NCI-H146 (cell line): ENCODE results near the gene STK11.
"Not testable (repeated sequence)": the region's sequence is repeated elsewhere in the genome, so short reads cannot be mapped to it uniquely, and the experiment has no call there.

Source experiments
- DNase-seq: peaks from one replicate; lab custom pipeline; 2025; lab: John Stamatoyannopoulos, UW

The STK11 gene

DNA sequence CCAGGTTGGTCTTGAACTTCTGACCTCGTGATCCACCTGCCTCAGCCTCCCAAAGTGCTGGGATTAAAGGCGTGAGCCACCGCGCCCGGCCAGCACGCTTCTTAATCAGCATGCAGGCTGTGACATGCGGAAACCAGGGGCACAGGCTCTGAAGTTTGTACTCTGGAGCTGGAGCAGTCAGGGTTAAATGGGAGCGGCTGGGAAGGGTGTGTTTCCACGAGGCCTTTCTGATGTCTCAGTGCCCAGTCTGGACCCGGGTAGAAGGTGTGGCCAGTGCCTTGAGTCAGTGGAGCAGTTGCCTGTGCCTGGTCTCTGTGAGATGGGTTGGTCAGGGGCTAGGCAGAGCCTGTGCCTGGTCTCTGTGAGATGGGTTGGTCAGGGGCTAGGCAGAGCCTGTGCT, 3.3 kb downstream of the STK11 start:
- not testable (repeated sequence) for DNase-seq

DNA sequence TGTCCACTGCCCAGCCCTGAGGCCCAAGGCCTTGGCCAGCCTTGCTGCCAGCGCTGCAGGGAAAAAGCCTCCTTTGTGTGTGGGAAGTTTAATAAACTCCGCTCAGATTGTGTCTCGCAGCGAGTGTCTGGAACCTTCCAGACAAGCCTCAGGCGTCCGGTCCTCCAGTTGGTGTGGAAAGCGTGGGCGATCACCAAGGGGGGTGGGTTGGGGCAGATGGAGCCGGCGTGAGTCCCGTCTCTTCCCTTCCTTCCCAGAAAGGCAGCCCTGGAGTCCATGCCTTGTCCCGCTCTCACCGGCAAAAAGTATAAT, 4.6 kb downstream of the STK11 start:
- no peak for DNase-seq

DNA sequence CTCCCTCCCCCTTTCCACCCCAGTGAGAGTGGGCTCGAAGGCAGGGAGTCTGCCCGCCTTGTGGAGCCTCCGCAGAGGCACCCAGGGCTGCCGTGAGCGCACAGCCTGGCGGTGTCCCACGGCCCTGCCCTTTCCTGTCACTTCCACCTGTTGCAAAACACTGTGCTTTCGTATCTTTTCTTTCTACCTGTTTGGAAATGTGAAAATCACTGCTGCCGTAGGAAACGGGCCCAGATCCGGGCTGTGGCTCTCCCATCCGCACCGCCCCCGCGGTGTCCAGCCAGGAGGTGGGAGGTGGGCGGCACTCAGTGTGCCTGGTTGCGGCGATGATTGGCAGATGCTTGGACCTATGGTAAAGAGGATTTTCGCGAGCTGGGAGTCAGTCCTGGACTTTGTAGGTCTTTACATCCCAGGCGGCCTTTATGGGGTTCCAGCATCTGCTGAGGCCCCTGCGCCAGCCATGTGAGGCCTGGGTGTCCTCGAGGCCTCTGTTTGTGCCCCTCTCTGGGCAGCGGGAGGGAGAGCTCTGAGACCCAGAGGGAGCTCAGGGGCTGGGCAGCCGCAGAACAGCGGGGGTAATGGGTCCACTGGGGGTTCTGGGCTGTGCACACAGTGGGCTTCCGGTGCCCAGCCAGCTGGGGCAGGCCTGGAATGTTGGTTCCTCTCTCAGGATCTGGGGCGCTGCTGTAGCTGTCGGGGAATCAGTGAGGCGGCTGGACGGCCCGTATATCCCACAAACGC, 6.1 kb downstream of the STK11 start:
- DNase-seq: no peak

DNA sequence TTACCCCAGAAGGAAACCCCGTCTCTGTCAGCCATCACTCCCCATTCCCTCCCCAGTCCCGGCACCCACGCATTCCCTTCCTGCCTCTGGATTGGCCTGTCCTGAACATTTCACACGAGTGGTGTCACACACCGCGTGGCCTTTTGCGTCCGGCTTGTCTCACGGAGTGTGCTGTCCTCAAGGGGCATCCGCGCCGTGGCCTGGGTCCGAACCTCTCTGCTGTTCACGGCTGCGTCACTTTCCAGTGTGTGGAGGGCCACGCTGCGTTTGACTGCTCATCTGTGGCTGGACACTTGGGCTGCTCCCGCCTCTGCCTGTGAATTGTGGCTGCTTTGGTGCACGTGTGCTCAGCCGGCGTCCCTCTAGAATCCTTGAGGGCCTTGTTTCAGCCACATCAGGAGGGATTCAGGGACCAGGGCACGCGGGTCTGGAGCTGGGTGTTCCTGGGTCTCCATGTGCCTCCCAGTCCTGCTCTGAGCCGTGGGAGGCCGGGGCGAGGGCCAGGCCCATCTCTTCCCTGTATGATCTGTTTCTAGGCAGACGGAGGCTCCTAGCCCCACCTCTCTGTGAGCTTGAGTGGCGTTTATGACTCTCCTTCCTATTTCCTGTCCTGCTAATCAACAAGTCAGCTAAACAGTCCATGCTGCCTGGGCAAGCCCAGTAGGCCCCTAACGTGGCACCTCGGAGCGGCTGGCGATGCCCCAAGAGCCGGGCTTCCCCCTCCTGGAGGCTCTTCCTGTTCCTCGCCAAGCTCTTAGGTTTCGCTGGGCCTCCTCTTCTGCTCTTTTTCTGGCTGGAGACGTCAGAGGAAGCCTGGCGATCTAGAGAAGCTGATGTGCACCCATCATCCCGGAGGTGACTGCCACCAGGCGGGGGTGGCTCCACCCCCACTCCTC, 8.1 kb downstream of the STK11 start:
- DNase-seq: no peak

DNA sequence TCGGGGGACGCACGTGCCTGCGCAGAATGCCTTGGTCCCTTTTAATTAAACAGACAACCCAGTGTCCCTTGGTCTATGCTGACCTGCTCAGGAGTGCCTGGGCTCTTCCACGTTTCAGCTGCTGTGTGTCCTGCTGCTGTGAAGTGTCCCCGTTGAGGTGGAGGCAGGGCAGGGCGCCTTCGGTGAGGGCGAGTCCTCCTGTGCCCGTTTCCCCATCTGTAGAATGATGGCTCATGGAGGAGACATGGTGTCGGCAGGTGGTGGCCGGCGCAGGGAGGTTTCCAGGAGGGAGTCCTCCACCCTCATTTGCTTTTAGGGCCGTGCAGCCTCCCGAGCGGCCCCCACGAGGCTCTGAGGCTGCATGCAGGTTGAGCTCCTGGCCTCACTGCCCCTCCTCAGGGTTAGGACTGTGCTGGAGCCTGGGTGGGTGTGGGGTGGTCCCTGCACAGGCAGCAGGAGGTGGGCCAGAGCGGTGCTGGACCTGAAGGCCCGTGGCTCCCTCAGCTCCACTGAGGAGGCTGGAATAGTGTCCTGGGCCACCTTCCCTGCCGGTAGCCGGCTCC, 8.8 kb downstream of the STK11 start:
- no peak for DNase-seq

DNA sequence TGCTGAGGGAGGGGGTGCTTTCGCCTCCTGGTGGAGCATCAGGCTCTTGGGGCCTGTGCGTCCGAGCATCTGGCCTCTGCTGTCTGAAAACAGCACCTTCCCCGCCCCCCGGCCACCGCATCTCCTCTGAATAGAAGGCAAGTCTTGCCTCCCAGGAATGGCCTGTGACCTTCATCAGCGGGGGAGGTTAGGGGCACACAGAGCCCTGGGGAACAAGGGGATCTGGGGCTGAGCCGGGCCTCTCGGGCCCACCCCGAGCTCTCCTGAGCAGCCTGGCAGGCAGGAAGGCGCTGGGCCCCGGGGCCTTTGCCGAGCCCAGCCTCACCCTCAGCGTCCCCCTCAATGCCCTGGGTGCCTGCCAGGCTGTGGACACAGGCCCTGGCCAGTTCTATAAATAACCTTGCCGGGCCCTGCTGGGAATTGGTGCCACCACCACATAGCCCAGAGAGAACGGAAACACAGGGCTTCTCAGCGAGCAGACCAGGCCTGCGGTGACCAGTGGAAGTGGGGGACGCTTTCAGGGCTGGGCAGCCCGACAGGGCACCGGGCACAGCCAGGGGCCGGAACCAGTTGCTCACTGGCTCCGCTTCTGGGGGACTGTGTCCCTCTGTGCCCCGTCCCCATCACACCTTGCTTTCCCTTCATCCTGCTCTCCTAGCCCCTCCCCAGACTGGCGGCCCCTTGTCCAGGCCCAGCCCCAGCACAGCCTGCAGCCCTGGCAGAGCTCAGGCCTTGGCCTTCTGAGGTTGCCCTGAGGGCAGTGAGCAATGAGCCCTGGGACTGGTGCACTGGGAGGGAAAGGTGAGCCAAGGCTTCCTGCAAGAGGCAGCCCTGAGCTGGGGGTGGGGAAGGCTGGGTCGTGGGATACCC, 9.5 kb downstream of the STK11 start:
- no peak for DNase-seq

DNA sequence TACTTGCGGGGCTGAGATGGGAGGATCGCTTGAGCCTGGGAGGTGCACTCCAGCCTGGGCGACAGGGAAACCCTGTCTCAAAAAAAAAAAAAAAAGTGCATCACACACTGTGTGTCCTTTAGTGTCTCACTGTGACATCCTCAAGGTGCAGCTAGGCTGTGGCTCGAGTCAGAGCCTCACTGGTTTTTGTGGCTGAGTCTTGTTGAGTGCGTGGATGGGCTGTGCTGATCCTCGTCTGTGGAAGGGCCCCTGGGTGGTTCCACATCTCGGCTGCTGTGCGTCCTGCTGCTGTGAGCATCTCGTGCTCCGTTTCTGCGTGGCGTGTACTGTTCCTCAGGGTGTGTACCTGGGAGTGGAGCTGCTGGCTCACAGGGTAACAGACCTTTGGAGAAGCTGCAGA, 11.2 kb downstream of the STK11 start:
- DNase-seq: no peak

DNA sequence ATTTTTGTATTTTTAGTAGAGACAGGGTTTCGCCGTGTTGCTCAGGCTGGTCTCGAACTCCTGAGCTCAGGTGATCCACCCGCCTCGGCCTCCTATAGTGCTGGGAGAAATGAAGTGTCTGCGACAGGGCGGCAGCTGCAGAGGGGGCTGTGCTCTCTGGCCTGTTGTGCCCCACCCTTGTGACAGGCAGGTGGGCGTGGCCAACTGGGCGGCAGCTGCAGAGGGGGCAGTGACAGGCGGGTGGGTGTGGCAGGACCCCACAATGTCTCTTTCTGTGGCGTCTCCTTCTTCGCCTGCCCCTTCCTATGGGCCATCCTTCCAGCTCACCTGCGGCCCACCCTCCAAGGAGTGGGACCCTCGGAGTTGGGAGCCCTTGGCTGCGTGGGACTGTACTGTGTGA, 11.8 kb downstream of the STK11 start:
- DNase-seq: no peak

DNA sequence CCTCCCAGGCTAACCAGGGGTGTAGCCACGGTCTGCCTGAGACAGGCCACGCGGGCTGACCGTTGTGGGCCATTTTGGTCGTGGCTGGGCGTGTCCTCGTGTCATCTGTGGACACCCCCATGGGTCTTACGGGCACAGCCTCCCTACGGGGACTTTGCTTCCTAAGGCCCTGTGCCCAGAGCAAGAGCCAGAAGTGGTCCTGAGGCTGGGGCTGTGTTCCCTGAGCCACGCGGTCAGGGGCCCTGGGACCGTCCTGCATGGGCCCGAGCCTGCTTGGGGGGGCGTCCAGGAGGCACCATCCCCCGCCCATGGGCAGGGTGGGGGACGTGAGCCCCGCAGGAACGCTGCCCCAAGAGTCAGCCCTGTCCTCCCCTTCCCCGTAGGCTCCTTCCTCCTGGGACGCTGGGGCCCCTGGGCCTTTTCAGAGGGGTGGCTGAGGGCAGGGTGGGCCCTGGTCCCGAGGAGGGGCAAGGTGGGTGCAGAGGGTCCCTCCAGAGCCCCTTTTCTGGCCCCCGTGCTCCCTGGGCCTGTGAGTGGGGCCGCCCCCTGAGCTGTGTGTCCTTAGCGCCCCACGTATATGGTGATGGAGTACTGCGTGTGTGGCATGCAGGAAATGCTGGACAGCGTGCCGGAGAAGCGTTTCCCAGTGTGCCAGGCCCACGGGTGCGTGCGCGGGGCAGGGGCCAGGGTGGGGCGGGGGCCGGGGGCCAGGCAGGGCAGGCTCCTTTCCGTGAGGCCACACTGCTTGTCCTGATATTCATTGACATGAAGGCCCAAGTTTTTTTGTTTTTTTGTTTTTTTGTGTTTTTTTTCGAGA, 13.4 kb downstream of the STK11 start:
- no peak for DNase-seq

DNA sequence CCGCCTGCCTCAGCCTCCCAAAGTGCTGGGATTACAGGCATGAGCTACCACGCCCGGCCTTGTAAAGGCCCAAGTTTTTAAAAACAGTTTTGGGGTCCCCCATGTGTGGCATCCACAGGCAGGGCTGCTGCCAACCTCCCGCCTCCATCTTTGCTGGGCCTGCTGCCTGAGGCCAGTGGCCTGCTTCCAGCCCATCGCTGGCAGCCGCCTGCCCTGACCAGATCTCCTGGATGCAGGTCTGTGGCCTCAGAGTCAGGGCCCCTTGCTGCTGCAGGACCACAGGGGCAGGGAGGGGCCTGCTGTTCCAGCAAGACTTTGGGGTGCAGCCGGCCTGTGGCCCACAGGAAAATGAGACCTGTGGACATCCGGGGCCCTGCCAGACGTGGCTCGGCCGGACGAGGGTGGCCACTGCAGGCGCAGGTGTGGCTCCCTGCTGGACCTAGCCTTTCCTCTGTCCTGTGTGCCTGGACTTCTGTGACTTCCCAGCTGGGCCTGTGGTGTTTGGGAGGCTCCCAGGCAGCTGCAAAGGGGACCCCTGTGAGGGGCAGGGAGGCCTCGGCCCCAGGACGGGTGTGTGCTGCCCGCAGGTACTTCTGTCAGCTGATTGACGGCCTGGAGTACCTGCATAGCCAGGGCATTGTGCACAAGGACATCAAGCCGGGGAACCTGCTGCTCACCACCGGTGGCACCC, 14.4 kb downstream of the STK11 start:
- no peak for DNase-seq

DNA sequence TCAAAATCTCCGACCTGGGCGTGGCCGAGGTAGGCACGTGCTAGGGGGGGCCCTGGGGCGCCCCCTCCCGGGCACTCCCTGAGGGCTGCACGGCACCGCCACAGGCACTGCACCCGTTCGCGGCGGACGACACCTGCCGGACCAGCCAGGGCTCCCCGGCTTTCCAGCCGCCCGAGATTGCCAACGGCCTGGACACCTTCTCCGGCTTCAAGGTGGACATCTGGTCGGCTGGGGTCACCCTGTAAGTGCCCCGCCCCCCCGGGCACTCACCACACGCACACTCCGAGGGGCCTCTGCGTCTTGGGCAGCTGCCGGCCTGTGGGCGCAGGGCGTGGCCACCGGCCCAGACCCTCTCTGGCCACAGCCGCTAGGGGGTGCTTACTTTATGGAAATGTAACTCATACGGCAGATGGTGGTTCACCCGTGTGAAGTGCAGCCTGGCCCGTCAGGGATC, 14.9 kb downstream of the STK11 start:
- no peak for DNase-seq

DNA sequence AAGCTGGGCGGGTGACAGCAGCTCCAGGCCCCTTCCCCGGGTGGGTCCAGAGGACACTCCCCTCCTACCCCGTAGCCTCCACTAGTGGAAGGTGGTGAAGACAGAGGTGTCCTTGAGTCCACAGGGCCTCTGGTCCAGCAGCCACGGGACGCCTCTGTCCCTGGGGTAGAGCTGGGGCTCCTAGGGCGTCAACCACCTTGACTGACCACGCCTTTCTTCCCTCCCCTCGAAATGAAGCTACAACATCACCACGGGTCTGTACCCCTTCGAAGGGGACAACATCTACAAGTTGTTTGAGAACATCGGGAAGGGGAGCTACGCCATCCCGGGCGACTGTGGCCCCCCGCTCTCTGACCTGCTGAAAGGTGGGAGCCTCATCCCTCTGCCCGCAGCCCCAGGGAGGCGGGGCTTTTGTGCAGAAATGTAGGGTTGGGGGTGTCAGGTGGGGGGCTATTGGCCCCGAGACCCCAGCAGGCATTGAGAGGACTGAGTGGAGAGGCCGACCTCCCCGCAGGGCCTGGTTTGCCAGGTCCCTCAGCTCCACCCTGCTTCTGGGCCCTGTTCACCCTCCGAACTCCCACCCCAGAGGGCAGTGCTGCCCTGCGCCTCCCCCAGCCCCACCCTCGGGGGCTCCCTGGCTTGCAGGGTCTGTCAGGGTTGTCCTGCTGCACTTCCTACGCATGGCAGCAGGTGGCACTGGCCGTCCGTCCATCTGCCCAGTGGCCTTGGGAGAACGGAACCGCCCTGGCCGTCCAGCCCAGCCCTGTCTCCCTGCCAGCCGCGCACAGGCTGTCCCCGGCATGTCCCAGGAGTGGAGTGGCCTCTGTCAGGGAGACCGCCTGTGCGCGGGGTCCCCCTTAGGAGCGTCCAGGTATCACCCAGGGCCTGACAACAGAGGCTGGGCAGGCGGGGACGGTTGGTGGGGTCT, 15.7 kb downstream of the STK11 start:
- no peak for DNase-seq

DNA sequence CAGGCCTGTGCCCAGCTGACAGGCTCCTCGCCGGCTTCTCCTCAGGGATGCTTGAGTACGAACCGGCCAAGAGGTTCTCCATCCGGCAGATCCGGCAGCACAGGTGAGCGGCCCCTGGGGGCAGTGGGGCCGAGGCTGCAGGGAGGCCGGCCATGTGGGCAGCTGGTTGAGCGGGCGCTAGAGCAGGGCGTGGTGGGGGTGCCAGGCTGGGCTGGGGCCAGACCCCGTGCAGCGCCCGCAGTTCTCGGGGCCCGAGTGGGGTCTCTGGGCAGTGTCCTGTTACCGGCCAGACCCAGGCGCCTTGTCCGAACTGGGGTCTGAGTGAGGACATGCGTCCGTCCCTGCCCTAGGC, 16.3 kb downstream of the STK11 start:
- DNase-seq: no peak

DNA sequence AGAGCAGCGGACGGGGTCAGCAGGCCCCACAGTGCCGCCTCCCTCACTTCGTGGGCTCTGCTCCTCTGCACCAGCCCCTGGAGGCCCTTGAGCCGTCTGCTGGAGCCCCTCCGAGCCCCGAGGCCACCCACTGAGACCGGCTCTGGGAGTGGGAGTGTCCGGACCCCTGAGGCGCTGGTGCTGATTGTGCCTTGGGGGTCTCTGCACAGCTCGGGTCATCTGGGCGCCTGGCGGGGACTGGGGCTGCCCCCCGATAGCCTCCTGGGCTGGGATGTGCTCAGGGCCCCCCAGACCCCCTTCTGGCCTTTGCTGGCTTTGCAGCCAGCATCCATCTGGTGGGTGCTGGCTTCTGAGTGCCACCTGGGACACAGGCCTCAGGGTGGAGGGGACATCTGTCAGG, 16.8 kb downstream of the STK11 start:
- DNase-seq: no peak

DNA sequence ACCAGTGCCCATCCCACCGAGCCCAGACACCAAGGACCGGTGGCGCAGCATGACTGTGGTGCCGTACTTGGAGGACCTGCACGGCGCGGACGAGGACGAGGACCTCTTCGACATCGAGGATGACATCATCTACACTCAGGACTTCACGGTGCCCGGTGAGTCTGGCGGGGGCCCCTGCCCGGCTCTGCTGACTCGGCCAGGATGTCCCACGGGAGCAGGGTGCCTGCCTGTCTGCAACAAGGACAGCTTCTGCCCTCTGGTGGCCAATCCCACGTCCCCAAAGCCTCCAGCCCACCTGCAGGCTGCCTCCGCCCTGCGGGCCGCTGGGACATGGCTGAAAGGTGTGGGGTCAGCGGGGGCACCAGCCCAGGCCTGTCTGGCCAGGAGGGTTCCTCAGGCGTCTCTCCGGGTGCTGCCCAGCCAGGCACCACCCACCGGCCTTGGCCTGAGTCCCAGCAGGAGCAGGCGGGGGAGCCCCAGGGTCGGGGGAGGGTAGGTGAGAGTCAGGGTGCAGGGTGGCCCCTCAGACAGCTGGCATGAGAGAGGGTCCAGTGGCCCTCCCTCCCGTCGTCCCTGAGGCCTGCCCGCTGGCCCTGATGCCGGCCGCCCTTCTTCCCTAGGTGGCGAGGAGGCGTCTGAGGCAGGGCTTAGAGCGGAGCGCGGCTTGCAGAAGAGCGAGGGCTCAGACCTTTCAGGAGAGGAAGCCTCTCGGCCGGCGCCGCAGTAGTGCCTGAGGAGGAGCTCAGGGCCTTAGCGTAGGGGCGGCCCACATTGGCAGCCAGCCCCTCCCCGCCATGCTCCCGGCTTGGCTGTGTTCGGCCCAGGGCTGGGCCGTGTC, 17.7 kb downstream of the STK11 start:
- no peak for DNase-seq

DNA sequence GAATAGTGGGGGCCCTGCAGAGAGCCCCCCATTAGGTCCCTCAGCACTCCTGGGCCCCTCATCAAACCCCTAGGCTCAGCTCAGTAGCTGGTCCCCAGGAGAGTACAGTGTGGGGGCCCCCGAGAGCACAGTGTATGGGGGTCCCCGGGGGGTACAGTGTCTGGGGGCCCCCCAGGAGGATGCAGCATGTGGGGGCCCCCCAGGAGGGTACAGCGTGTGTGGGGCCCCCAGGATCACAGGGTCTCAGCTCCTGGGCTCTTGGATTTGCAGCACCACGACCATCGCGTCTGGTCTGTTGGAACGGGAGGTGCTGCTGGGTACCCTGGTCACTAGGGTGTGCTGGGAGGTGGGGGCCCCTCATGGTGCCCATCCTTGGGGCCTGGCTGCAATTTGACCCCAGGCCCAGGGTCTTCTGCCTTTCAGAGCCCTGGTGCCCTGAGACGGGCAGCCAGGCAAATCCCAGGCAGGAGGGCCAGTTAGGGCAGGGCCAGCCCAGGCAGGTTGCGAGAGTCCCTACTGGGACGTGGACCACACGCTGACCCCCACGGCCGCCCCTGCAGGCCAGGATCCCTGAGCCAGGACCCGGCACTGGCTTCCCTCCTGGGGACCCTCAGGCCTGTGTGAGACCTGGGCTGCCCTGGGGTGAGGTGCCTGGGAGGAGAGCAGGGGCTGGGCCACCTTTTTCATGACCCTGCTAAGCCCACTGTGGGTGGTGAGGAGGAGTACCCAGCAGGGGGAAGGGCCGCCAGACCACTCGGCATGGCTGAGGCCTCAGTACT, 18.7 kb downstream of the STK11 start:
- no peak for DNase-seq

DNA sequence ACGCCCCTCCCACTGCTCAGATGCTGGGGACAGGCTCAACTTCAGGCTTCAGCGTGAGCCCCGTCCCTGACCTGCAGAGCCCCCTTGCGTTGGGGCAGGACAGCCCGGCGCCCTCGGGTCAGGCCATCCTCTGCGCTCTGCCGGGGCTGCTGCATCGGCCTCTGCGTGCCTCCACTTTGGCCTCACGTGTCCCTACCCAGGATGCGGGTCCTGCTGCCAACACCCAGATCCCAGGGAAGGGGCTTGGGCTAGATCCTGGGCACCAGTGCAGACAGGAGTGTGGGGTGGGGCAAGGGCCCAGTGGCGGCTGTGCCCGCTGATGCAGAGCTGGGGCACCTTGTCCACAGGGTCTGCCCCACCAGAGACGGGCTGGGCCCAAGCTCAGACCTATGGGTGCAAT, 19.3 kb downstream of the STK11 start:
- DNase-seq: no peak
